Measurements from ENCODE around the gene CST4.
A peak's percentile ranks its signal among the peaks of the same experiment; 100 is the strongest.
"Not testable (repeated sequence)": the region's sequence is repeated elsewhere in the genome, so short reads cannot be mapped to it uniquely, and the experiment has no call there.

Gene CST4

GRCh38 chr20:23644164-23644563 is 44.7 kb downstream of the CST4 start:
- TF ChIP-seq POLR2A (IDR thresholded peaks at IDR 0.05; ENCODE audit: low read length), result no peak
- TF ChIP-seq GATA1 (IDR thresholded peaks at IDR 0.05; ENCODE audit: low read depth, low read length), result no peak
- no peak for DNase-seq

DNA sequence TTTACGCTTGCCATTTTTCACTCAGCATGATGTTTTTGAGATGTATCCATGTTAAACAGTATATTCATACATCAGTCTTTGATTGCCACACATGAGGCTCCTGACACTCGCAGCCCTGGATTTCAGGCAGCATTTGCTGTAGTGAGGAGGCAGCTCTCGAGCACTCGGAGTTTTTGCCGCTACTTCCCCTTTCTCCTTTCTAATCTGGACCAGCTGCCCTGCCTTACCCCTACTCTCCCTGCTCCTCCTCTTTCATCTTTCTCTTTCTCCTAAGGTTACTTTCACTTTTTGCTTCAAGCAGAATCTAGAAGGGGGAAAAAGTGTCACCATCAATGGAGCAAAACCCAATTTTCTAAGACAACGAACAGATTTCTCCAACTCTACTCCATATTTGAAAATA is 45.2 kb downstream of the CST4 start:
- no peak for TF ChIP-seq GATA1 (IDR thresholded peaks at IDR 0.05; ENCODE audit: low read depth, low read length)
- no peak for TF ChIP-seq POLR2A (IDR thresholded peaks at IDR 0.05; ENCODE audit: low read length)
- DNase-seq, result no peak

- DNase-seq, result no peak
Measured at GRCh38 chr20:23641936-23642751, 46.7 kb downstream of the CST4 start.

GRCh38 chr20:23640671-23641667 is 47.9 kb downstream of the CST4 start:
- DNase-seq, result no peak
- no peak for TF ChIP-seq GATA1 (IDR thresholded peaks at IDR 0.05; ENCODE audit: low read depth, low read length)
- no peak for TF ChIP-seq POLR2A (IDR thresholded peaks at IDR 0.05; ENCODE audit: low read length)

More at GRCh38 chr20:23641936-23642751, 46.7 kb downstream of the CST4 start:
- TF ChIP-seq POLR2A (IDR thresholded peaks at IDR 0.05; ENCODE audit: low read length) (no peak), GATA1 (IDR thresholded peaks at IDR 0.05; ENCODE audit: low read depth, low read length) (no peak)

DNA sequence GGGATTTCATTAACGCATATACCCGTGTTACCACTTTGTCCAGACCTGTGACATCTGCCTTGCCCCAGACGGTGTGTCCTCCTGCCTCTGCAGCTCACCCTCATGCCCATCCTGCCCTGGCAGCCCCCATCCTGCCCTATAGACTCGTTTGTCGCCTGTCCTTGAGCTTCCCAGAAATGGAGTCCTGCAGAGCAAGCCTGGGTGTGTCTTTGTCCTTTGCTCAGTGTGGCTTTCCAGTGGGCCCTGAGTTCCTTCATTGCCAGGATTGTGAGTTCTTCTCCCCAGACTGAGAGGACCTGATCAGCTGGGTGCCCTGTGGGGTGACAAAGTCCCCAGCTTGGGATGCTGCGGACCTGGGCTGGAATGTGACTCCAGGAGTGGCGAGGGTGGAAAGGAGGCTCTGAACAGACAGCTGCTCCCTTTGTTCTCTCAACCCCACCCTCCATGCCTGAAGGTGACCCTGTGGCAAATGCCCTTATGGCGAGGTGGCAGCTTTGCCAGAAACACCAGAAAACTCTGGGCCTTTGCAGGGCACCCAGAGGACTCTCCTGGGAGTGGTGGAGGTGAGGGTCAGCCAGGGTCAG is 48.7 kb downstream of the CST4 start:
- no peak for DNase-seq
- TF ChIP-seq POLR2A (IDR thresholded peaks at IDR 0.05; ENCODE audit: low read length) (no peak), GATA1 (IDR thresholded peaks at IDR 0.05; ENCODE audit: low read depth, low read length) (no peak)

- TF ChIP-seq POLR2A (IDR thresholded peaks at IDR 0.05; ENCODE audit: low read length), result no peak
- no peak for TF ChIP-seq GATA1 (IDR thresholded peaks at IDR 0.05; ENCODE audit: low read depth, low read length)
- DNase-seq, result no peak
Measured at GRCh38 chr20:23639490-23639958, 49.3 kb downstream of the CST4 start.

DNA sequence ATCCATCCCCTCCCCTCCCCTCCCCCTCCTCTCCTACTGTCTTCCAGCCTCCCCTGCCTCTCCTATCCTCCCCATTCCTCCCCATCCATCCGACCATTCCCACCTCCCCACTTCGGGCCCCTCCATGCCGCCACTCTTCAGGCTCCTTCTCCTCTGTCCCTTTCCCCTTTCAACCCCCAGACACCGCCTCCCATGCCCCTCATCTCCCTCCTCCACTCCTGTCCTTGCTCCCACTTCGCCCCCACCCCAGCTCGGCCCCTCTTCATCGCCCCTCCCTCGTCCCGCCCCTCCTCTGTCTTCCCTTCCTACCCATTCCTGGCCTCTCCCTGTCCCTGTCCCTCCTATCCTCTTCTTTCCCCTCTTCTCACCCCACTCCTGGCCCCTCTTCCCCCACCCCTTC is 50.5 kb downstream of the CST4 start:
- TF ChIP-seq POLR2A (IDR thresholded peaks at IDR 0.05; ENCODE audit: low read length), result no peak
- no peak for TF ChIP-seq GATA1 (IDR thresholded peaks at IDR 0.05; ENCODE audit: low read depth, low read length)
- DNase-seq, result no peak

- TF ChIP-seq GATA1 (IDR thresholded peaks at IDR 0.05; ENCODE audit: low read depth, low read length), result no peak
- TF ChIP-seq POLR2A (IDR thresholded peaks at IDR 0.05; ENCODE audit: low read length), result peak; percentile 63
Measured at GRCh38 chr20:23637282-23638221, 51.3 kb downstream of the CST4 start, which contains the start of gene CST3. TSS of gene CST3 (minus strand) at chr20:23637955. CDS start at chr20:23637862, 93 bp downstream.

GRCh38 chr20:23636908-23637281 is 51.9 kb downstream of the CST4 start:
- peak in 1 of 2 experiments; percentile 29 for DNase-seq
- TF ChIP-seq POLR2A (IDR thresholded peaks at IDR 0.05; ENCODE audit: low read length), result no peak
- no peak for TF ChIP-seq GATA1 (IDR thresholded peaks at IDR 0.05; ENCODE audit: low read depth, low read length)

More at GRCh38 chr20:23637282-23638221, 51.3 kb downstream of the CST4 start, which contains the start of gene CST3:
- DNase-seq, result peak; percentile 85 to 87

DNA sequence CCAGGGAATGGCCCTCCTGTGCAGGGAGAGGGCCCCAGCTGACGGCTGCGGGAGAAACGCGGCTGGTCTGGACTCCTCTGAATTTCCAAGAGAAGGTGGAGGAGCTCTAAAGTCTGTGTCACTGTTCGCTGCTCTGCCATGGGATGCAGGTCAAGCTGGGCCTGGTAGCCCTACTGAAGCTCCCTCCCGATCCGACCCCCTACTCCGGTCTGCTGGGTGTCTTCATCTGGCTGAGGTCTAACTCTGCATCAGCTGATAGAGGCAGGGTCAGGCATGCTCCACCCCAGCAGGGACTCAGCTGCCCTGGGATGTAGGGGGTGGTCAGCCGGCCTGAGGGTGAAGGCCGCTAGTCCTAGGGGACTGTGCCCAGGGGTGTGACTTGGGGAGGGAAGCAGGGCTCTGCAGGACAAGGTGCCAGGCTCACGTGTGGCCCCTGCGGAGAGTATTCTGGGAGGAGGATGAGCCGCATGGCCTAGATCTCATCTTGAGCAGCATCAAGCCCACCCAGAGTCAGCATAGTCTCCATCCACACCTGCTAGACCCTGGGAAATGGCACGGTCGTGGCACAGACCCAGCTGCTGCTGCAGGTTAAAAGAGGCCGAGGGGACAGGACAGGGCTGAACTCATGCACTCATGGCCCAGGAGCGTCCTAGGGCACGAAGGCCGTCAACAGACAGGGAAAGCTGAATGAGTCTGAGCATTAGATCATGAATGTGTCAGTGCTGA is 52.5 kb downstream of the CST4 start:
- DNase-seq, result no peak
- no peak for TF ChIP-seq POLR2A (IDR thresholded peaks at IDR 0.05; ENCODE audit: low read length)
- no peak for TF ChIP-seq GATA1 (IDR thresholded peaks at IDR 0.05; ENCODE audit: low read depth, low read length)

GRCh38 chr20:23635768-23636090 is 53.1 kb downstream of the CST4 start:
- DNase-seq, result not testable (repeated sequence)
